HL-60 (cell line): Measurements from ENCODE around the gene IWS1.

Experiments used
- CTCF ChIP-seq: IDR thresholded peaks from one replicate; pipeline ENCODE4 v1.5.1; 2011; ENCODE audit warnings: low read length, control low read depth, inconsistent platforms; ENCODE audit not compliant: insufficient read depth
- GABPA ChIP-seq: IDR thresholded peaks from 2 replicates; pipeline ENCODE4 v1.6.1; 2012; ENCODE audit warnings: low read depth
- POLR2AphosphoS5 ChIP-seq: IDR thresholded peaks from 2 replicates; pipeline ENCODE4 v1.6.1; 2012; ENCODE audit warnings: low read depth
- REST ChIP-seq: IDR thresholded peaks from 2 replicates; pipeline ENCODE4 v1.6.1; 2012; ENCODE audit warnings: low read depth; ENCODE audit not compliant: insufficient replicate concordance
- SPI1 ChIP-seq: IDR thresholded peaks from 2 replicates; pipeline ENCODE4 v1.6.1; 2012; ENCODE audit warnings: low read depth, mild to moderate bottlenecking, borderline replicate concordance

GRCh38 chr2:127546797-127547196 lies 20.5 kb upstream of the IWS1 start:
- TF ChIP-seq CTCF (no peak), REST (no peak), POLR2AphosphoS5 (no peak), GABPA (no peak), SPI1 (no peak)
